ENCODE results near the gene ABI3BP.

ABI3BP gene

GRCh38 chr3:100941041-100941440 lies 52.2 kb downstream of the ABI3BP start:
- DNase-seq (ENCODE audit: low spot score) = no peak

- no peak for DNase-seq (ENCODE audit: low spot score)
Measured at GRCh38 chr3:100936931-100937330, 56.3 kb downstream of the ABI3BP start.

- DNase-seq (ENCODE audit: low spot score) = no peak
Measured at GRCh38 chr3:100932491-100932890, 60.7 kb downstream of the ABI3BP start.

- DNase-seq (ENCODE audit: low spot score) = no peak
Measured at GRCh38 chr3:100928638-100929428, 64.4 kb downstream of the ABI3BP start.

- DNase-seq (ENCODE audit: low spot score) = no peak
Measured at GRCh38 chr3:100927775-100928174, 65.4 kb downstream of the ABI3BP start.

- DNase-seq (ENCODE audit: low spot score) = no peak
Measured at GRCh38 chr3:100915706-100916495, 77.3 kb downstream of the ABI3BP start.

- no peak for DNase-seq (ENCODE audit: low spot score)
Measured at GRCh38 chr3:100913870-100914648, 79.2 kb downstream of the ABI3BP start.

GRCh38 chr3:100912976-100913545 lies 80.2 kb downstream of the ABI3BP start:
- no peak for DNase-seq (ENCODE audit: low spot score)

- DNase-seq (ENCODE audit: low spot score) = no peak
Measured at GRCh38 chr3:100912571-100912970, 80.7 kb downstream of the ABI3BP start.

GRCh38 chr3:100911956-100912355 lies 81.3 kb downstream of the ABI3BP start:
- no peak for DNase-seq (ENCODE audit: low spot score)

- DNase-seq (ENCODE audit: low spot score) = no peak
Measured at GRCh38 chr3:100910986-100911385, 82.2 kb downstream of the ABI3BP start.

GRCh38 chr3:100902572-100902971 lies 90.6 kb downstream of the ABI3BP start:
- no peak for DNase-seq (ENCODE audit: low spot score)

GRCh38 chr3:100900671-100901335 lies 92.4 kb downstream of the ABI3BP start:
- no peak for DNase-seq (ENCODE audit: low spot score)

- no peak for DNase-seq (ENCODE audit: low spot score)
Measured at GRCh38 chr3:100899440-100900091, 93.7 kb downstream of the ABI3BP start.

GRCh38 chr3:100898681-100899080 lies 94.5 kb downstream of the ABI3BP start:
- no peak for DNase-seq (ENCODE audit: low spot score)

- no peak for DNase-seq (ENCODE audit: low spot score)
Measured at GRCh38 chr3:100896994-100897393, 96.2 kb downstream of the ABI3BP start.

- peak; percentile 62 for DNase-seq (ENCODE audit: low spot score)
Measured at GRCh38 chr3:100893590-100893989, 99.6 kb downstream of the ABI3BP start.

- no peak for DNase-seq (ENCODE audit: low spot score)
Measured at GRCh38 chr3:100893108-100893507, 100.1 kb downstream of the ABI3BP start.

- no peak for DNase-seq (ENCODE audit: low spot score)
Measured at GRCh38 chr3:100891827-100892226, 101.4 kb downstream of the ABI3BP start.

- DNase-seq (ENCODE audit: low spot score) = no peak
Measured at GRCh38 chr3:100891033-100891432, 102.2 kb downstream of the ABI3BP start.

- DNase-seq (ENCODE audit: low spot score) = no peak
Measured at GRCh38 chr3:100888881-100889280, 104.3 kb downstream of the ABI3BP start.

Measured in iPS-NIHi11 (cell line).